Measurements from ENCODE around the gene MCC. TPM values are rescaled to one million over a fixed set of nuclear protein-coding genes. Genes with fewer than 3 reads are reported as not detected.

The MCC gene
- total RNA-seq, 1 experiment from 2014 or later, result 23.5 TPM

GRCh38 chr5:113025596-113025995, 462.7 kb downstream of the MCC start (continued):
- TF ChIP-seq, protein P1, sequence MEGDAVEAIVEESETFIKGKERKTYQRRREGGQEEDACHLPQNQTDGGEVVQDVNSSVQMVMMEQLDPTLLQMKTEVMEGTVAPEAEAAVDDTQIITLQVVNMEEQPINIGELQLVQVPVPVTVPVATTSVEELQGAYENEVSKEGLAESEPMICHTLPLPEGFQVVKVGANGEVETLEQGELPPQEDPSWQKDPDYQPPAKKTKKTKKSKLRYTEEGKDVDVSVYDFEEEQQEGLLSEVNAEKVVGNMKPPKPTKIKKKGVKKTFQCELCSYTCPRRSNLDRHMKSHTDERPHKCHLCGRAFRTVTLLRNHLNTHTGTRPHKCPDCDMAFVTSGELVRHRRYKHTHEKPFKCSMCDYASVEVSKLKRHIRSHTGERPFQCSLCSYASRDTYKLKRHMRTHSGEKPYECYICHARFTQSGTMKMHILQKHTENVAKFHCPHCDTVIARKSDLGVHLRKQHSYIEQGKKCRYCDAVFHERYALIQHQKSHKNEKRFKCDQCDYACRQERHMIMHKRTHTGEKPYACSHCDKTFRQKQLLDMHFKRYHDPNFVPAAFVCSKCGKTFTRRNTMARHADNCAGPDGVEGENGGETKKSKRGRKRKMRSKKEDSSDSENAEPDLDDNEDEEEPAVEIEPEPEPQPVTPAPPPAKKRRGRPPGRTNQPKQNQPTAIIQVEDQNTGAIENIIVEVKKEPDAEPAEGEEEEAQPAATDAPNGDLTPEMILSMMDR (IDR thresholded peaks at IDR 0.05), result no peak
- TF ChIP-seq NR2C2 (CRISPR knock-in tag; IDR thresholded peaks at IDR 0.05) (no peak), TP53 (CRISPR knock-in tag; IDR thresholded peaks at IDR 0.05) (no peak)

DNA sequence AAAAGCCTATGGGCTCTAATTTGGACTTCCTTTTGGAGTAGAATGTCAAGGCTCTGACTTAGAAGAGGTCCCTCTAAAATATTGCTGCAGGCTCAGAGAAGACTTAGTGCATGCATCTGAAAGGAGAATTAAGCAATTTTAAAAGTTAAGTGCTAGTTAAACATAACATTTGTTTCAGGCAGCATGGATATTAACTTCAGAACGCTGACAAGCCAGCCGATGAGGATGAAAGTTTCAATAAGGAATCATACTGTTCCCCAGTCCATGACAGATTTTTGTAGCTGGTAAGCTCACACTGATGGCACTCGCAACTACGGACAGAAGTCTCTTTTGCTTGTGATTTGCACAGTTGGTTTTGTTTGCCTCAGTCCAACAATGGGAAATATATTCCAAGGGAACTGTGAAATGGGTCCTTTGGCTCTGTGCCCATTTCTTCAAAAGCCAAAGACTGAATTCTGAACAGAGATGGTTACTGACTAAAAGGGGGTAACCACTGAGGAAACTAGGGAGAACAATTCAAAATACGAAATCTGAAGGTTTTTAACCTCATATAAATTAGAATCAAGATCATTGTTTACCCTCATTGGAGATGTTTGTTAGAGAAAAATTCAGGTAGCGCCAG, 464.1 kb downstream of the MCC start:
- H3K36me3 Mint-ChIP-seq, result peaks cover 53% of the 10 kb centered on the region
- H3K4me3 Mint-ChIP-seq, result no peak overlapping the region
- no peaks in the 10 kb centered on the region for H3K27me3 Mint-ChIP-seq (ENCODE audit: low read depth)
- ChIA-PET POLR2A (no interaction called here), CTCF (interaction anchor here (1.5 kb wide), 1 partner anchor 472 kb away, joined by 3 read pairs; no protein-coding TSS in a partner anchor)
- H3K9me3 Mint-ChIP-seq, result no peaks in the 10 kb centered on the region
- DNase-seq (ENCODE audit: low spot score) (no peak), ATAC-seq (no peak)
- TF ChIP-seq, protein P2, sequence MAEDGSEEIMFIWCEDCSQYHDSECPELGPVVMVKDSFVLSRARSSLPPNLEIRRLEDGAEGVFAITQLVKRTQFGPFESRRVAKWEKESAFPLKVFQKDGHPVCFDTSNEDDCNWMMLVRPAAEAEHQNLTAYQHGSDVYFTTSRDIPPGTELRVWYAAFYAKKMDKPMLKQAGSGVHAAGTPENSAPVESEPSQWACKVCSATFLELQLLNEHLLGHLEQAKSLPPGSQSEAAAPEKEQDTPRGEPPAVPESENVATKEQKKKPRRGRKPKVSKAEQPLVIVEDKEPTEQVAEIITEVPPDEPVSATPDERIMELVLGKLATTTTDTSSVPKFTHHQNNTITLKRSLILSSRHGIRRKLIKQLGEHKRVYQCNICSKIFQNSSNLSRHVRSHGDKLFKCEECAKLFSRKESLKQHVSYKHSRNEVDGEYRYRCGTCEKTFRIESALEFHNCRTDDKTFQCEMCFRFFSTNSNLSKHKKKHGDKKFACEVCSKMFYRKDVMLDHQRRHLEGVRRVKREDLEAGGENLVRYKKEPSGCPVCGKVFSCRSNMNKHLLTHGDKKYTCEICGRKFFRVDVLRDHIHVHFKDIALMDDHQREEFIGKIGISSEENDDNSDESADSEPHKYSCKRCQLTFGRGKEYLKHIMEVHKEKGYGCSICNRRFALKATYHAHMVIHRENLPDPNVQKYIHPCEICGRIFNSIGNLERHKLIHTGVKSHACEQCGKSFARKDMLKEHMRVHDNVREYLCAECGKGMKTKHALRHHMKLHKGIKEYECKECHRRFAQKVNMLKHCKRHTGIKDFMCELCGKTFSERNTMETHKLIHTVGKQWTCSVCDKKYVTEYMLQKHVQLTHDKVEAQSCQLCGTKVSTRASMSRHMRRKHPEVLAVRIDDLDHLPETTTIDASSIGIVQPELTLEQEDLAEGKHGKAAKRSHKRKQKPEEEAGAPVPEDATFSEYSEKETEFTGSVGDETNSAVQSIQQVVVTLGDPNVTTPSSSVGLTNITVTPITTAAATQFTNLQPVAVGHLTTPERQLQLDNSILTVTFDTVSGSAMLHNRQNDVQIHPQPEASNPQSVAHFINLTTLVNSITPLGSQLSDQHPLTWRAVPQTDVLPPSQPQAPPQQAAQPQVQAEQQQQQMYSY (CRISPR knock-in tag; IDR thresholded peaks at IDR 0.05), result no peak
- TF ChIP-seq, protein P3, sequence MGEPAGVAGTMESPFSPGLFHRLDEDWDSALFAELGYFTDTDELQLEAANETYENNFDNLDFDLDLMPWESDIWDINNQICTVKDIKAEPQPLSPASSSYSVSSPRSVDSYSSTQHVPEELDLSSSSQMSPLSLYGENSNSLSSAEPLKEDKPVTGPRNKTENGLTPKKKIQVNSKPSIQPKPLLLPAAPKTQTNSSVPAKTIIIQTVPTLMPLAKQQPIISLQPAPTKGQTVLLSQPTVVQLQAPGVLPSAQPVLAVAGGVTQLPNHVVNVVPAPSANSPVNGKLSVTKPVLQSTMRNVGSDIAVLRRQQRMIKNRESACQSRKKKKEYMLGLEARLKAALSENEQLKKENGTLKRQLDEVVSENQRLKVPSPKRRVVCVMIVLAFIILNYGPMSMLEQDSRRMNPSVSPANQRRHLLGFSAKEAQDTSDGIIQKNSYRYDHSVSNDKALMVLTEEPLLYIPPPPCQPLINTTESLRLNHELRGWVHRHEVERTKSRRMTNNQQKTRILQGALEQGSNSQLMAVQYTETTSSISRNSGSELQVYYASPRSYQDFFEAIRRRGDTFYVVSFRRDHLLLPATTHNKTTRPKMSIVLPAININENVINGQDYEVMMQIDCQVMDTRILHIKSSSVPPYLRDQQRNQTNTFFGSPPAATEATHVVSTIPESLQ (CRISPR knock-in tag; IDR thresholded peaks at IDR 0.05), result no peak
- TF ChIP-seq IRF2 (CRISPR knock-in tag; IDR thresholded peaks at IDR 0.05; ENCODE audit: borderline replicate concordance, low read depth) (no peak), GRHL2 (CRISPR knock-in tag; IDR thresholded peaks at IDR 0.05; ENCODE audit: insufficient replicate concordance, severe bottlenecking) (no peak)
- peaks cover 11% of the 10 kb centered on the region for H3K4me1 Mint-ChIP-seq
- H3K27ac Mint-ChIP-seq, result 0 out of 2 replicates have a peak overlapping the region, but pooled peaks have one; percentile 45

- H3K36me3 Mint-ChIP-seq, result peaks cover 43% of the 10 kb centered on the region
These were observed 465.6 kb downstream of the MCC start for GRCh38 chr5:113022661-113023060.

More at GRCh38 chr5:113022661-113023060, 465.6 kb downstream of the MCC start:
- ATAC-seq (no peak), DNase-seq (ENCODE audit: low spot score) (no peak)
- TF ChIP-seq, protein P4, sequence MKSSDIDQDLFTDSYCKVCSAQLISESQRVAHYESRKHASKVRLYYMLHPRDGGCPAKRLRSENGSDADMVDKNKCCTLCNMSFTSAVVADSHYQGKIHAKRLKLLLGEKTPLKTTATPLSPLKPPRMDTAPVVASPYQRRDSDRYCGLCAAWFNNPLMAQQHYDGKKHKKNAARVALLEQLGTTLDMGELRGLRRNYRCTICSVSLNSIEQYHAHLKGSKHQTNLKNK (CRISPR knock-in tag; IDR thresholded peaks at IDR 0.05), result no peak
- TF ChIP-seq MAX (CRISPR knock-in tag; IDR thresholded peaks at IDR 0.05) (no peak), SMAD4 (CRISPR knock-in tag; IDR thresholded peaks at IDR 0.05) (no peak), CREB1 (CRISPR knock-in tag; IDR thresholded peaks at IDR 0.05) (no peak), USF1 (CRISPR knock-in tag; IDR thresholded peaks at IDR 0.05) (no peak), ZBTB21 (CRISPR knock-in tag; IDR thresholded peaks at IDR 0.05; ENCODE audit: borderline replicate concordance) (no peak)
- TF ChIP-seq, protein P5, sequence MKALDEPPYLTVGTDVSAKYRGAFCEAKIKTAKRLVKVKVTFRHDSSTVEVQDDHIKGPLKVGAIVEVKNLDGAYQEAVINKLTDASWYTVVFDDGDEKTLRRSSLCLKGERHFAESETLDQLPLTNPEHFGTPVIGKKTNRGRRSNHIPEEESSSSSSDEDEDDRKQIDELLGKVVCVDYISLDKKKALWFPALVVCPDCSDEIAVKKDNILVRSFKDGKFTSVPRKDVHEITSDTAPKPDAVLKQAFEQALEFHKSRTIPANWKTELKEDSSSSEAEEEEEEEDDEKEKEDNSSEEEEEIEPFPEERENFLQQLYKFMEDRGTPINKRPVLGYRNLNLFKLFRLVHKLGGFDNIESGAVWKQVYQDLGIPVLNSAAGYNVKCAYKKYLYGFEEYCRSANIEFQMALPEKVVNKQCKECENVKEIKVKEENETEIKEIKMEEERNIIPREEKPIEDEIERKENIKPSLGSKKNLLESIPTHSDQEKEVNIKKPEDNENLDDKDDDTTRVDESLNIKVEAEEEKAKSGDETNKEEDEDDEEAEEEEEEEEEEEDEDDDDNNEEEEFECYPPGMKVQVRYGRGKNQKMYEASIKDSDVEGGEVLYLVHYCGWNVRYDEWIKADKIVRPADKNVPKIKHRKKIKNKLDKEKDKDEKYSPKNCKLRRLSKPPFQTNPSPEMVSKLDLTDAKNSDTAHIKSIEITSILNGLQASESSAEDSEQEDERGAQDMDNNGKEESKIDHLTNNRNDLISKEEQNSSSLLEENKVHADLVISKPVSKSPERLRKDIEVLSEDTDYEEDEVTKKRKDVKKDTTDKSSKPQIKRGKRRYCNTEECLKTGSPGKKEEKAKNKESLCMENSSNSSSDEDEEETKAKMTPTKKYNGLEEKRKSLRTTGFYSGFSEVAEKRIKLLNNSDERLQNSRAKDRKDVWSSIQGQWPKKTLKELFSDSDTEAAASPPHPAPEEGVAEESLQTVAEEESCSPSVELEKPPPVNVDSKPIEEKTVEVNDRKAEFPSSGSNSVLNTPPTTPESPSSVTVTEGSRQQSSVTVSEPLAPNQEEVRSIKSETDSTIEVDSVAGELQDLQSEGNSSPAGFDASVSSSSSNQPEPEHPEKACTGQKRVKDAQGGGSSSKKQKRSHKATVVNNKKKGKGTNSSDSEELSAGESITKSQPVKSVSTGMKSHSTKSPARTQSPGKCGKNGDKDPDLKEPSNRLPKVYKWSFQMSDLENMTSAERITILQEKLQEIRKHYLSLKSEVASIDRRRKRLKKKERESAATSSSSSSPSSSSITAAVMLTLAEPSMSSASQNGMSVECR (CRISPR knock-in tag; IDR thresholded peaks at IDR 0.05; ENCODE audit: borderline replicate concordance), result no peak
- TF ChIP-seq, protein P6, sequence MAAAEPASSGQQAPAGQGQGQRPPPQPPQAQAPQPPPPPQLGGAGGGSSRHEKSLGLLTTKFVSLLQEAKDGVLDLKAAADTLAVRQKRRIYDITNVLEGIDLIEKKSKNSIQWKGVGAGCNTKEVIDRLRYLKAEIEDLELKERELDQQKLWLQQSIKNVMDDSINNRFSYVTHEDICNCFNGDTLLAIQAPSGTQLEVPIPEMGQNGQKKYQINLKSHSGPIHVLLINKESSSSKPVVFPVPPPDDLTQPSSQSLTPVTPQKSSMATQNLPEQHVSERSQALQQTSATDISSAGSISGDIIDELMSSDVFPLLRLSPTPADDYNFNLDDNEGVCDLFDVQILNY (CRISPR knock-in tag; IDR thresholded peaks at IDR 0.05), result no peak
- Mint-ChIP-seq H3K9me3 (no peaks in the 10 kb centered on the region), H3K4me1 (peaks cover 11% of the 10 kb centered on the region), H3K27me3 (ENCODE audit: low read depth) (no peaks in the 10 kb centered on the region), H3K4me3 (no peak overlapping the region), H3K27ac (no peak overlapping the region)
- POLR2A ChIA-PET, result no interaction called here
- CTCF ChIA-PET, result interaction anchor here (0.6 kb wide), 1 partner anchor 17 kb away, joined by 5 read pairs; no protein-coding TSS in a partner anchor
